GM19238 (cell line): Measurements from ENCODE around the gene SDK2.

ENCODE experiments used
- DNase-seq: peaks from one replicate; pipeline ENCODE4 v3.0.0; 2011; ENCODE audit warnings: low spot score; ENCODE audit not compliant: insufficient read length

The SDK2 gene

DNA sequence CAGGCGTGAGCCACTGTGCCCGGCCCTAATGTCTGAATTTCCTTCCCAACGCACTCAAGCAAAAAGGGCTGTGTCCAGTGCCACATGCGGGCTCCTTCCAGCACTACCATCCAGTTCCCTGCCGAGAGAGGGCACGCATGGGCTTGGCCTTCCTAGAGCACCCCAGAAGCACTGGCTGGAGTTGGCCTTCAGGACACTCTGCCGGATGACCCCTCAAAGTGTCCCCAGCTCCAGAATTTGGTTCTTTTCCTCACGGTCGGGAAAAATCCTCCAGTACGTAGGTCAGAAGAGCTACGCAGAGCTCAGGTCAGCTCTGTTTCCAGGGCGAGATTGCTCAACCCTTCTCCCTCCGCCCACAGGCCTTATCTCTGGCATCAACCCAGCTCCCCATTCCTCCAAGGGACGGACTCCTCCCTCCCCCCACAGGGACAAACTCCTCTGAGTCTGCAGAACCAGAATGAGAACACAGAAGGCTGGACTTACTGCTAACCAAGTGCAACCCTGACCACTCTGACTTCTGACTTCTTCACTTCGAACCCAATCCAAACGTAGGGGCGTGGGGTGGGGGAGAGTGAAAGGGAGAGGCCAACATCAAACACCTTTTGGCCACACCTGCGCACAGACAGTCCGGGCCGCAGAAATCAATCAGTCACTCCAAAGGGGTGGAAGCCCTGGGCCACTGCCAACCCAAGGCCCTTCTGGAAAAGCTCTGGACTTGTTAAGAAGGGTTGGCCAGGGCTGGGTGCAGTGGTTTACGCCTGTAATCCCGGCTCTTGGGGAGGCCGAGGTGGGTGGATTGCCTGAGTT lies 336.0 kb downstream of the SDK2 start:
- no peak for DNase-seq

DNA sequence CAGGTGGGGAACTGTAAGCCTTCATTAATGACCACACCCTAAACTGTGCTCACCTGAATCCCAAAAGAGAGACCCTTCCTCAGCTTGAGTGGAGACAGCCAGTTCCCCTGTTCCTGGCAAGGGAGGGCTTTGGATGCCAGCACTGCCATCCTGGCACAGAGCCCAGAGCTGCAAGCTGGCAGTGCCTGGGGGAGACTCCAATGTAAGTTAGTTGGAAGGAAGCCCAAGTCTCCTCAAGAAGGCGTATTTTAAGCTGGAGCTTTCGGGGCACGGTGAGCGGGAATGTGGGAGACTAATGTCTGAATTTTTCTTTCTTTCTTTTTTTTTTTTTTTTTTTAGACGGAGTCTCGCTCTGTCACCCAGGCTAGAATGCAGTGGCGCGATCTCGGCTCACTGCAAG lies 337.1 kb downstream of the SDK2 start:
- no peak for DNase-seq

DNA sequence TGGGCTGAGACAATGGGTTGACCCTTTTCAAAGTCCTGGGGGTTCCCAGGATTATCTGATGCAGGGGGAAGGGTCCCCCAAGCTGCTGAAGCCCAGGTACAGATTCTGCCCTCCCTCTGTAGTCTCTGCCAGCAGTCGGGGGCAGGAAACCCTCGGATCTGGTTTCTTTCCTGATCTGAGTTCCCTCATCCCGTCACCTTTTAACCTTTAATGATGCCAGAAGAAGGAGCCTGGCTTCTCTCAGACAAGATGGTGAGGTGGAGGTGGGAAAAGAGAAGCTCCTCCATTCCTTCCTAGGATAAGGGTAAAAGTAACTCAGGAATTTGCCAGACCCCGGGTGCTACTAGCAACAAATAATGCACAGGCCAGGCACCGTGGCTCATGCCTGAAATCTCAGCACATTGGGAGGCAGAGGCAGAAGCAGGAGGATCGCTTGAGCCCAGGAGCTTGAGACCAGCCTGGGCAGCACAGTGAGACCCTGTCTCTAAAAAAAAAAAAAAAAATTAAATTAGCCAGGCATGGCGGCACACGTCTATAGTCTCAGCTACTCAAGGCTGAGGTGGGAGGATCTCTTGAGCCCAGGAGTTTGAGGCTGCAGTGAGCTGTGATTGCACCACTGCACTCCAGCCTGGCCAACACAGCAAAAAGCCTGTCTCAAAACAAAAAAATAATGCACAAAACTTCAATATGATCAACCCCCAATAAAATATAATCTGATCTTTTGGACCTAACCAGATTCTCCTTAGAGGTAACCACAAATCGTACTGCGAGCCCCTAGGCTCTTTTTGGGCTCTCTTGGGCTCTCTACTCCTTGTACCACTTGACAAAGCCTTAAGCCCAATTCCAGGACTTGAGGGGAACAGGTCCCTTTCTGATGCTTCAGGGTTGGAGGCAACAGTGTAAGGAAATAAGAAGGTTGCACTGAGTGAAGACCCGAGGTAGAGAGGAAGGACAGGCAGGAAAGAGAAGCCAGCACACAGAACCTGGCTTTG lies 338.1 kb downstream of the SDK2 start:
- no peak for DNase-seq

DNA sequence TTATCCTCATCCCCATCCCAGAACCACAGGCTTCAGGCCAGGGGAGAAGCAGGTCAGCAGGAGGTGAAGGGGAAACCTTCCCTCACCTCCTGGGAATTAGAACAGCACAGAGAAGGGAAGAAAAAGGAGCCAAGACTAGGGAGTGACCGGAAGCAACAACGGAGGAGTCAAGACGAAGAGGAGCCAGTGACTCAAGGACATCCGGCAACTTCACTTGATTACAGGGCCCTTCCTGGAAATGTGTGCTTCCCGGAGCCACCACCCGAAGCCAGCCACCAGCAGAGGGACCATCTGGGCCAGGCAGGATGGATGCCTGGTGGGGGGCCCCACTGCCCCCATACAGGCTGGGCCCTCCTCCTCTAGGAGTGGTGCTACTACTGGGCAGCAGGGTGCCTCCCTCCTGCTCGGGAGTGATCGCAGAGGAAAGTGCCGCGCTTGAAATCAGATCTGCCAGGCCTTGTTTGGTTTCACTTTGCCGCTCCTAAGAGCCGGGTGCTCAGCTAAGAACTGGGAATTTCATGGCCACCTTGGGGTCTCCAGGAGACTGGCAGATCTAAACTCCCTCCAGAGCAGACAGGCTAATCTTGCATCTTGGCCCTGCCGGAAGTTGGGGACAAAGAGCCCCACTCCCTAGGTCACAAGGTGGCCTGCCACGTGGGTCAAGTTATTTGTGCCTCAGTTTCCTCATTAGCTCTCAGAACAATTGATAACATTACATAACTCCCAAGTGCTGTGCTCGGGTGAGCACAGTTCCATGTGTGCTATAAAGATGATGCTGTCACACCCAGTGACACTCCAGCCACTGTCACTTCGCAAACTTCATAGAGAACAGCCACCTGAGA lies 339.1 kb downstream of the SDK2 start:
- DNase-seq: no peak

DNA sequence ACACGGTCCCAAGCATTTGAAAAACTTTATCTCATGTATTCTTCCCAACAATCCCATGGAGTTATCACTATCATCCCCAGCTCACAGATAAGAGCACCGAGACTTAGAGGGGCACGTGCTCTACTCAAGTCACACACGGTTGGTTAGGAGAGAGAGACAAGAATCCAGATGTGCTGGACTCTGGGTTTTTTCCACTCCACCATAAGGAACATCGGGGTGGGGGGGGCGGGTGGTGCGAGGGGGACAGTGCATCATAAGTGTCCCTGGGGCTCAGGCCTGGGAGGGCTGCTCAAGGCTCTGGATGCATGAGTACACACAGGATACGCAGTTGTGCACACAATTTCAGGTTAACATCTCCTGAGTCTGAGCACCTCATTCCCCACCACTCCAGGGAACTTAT lies 339.8 kb downstream of the SDK2 start:
- DNase-seq: no peak

DNA sequence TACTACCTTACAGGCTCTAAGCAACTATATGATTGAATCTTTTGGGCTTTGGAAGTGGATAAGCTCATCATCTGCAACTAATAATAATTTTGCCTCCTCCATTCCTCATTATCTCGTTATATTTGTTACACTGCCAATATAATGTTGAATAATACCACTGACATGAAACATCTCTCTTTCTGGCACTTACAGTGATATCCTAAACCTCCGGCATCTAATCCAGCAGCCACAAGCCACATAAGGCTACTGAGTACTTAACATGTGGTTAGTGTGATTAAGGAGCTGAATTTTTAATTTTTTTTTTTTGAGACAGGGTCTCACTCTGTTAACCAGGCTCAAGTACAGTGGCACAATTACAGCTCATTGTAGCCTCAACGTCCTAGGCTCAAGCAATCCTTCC lies 342.1 kb downstream of the SDK2 start:
- no peak for DNase-seq

DNA sequence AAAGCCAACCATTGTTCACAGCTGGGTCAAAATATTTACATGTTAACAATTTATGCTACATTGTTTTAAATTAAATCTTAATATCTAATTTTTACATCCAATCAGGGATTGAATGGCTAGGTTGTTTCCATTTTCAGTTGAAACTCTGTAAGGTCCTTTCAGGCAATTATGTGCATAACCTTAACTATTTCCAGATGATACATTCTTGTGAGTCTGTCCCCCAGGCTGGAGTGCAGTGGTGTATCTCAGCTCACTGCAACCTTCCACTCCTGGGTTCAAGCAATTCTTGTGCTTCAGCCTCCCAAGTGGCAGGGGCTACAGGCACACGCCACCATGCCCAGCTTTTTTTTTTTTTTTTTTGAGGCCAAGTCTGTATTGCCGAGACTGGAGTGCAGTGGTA lies 342.9 kb downstream of the SDK2 start:
- DNase-seq: no peak

DNA sequence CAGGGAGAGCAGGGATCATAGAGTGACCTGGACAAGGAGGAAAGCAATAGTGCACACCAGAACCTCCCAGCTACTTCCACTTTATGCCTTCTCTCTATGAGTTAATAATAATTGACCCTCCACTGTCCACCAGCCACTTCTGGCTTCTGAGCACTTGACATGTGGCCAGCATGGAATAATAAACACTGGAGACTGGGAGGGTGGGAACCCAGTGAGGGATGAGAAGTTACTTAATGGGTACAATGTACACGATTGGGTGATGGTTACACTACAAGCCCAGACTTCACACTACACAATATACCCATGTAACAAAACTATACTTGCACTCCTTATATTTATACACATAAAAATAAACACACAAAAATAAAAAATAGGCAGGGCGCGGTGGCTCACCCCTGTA lies 343.9 kb downstream of the SDK2 start:
- no peak for DNase-seq

DNA sequence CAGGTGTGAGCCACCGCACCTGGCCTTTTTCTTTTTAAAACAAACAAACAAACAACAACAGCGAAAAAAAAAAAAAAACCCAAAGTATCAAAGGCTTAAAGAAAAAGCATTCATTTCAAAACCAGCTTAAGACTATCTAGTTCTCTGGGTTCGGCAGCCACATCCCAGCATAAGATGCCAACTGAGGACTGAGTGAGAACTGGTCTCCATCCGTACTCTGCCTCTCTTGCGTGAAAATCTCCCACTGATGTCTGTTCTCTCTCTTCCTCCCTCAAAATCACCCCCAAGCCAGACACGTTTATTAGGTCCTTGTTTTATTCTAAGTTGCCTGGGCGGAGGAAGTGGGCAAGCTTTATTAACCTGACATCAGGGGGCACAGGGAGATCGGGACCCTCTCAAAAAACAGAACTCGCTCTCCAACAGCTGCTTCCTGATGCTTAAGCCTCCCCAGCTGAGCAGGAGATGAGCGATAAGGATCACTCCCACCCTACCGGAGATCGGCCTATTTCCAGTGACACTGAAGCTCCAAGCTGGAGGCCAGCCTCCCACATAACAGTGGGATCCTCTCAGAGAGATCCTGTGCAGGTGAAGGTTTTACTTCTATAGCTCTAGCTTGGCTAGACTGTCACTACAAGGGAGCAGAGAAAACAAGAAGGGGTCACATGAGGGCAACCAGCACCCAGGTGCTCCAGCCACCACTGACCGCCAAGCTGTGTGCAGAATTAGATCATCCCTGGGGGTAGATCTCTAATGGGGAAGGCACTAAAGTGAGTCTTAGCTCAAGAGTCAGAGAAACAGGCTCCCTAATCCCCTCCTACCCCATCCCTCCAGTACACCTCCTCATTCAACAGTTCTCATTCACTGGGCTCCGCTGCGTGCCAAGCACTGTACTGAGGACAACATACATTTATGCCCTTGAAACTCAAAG lies 346.0 kb downstream of the SDK2 start:
- DNase-seq: no peak

DNA sequence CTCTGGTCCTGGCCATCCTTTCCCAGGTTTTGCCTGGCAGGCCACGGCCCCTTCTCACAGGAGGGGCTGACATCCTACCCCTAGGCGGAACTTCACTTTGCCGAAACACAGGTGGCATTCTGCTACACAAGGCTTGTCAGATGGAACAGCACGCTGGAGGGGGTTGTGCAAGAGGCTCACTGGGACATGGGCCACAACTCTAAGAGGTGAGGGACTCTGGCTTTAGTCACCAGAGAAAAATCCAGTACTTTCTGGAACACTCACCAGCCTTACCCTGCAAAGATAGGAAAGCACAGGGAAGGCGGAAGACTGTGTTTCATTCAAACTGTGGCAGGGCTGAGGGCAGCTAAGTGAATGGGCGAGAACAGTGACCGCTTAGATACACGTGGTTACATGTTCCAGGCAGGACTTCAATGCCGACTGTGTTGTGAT lies 350.7 kb downstream of the SDK2 start:
- no peak for DNase-seq

DNA sequence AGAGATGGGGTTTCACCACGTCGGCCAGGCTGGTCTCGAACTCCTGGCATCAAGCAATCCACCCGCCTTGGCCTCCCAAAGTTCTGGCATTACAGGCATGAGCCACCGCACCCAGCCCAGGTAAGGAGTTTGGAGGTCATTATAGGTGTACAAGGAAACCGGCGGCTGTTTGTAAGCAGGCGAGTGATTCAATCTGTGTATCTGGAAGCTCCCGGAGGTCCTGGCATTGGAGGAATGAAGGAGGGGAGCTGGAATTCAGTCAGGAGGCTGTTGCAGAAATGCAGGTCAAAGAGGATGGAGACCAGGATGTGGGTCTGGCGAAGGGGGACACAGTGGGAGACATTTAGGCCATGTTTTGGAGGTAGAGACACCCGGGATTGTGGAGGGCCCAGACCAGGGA lies 351.2 kb downstream of the SDK2 start:
- DNase-seq: no peak

DNA sequence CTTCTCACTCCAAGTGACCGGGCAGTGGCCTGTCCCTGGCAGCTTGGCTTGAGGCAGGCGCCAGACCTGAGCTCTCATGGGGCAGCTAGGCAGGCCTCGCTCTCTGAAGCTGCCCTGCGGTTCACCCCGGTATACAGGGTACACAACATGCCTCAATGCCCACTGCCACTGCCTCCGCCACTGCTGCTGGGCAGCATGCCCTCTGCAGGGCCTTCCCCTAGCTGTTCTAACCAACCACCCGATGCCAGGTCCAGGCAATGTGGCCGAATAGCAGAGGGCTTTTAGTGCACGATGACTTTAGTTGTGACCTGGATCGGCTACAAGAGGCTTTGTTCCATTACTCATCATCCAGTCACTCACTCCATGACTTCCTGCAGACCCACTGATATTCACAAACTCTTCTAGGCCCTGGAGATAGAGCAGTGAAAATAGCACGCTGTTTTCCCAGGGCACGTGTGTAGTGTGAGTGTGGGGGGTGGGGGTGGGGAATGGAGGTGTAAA lies 352.2 kb downstream of the SDK2 start:
- DNase-seq: no peak

DNA sequence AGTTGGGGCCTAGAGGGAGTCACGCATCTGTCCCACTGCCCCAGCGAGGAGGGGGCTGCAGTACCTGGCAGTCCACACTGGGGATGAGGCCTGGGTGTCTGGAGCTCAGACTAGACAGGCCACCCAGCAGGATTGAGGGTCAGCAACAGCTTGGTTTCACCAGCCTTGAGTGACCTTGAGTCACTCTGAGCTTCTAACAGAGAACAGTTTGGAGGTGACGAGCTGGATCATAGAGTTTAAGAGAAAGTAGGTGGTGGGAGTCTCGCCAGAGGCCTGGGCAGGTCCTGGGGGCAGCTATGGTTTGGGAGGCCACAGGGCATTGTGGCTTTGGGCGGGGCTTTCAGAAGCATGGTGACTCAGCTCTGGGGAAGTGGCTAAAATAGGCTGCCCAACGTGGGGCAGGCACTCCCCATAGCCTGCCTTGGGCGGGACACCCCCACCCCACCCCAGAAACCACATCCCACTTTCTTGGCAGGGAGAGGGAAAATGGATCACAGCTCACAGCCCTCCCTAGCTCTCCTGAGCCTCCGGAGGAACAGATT lies 352.9 kb downstream of the SDK2 start:
- DNase-seq: peak; percentile 44

DNA sequence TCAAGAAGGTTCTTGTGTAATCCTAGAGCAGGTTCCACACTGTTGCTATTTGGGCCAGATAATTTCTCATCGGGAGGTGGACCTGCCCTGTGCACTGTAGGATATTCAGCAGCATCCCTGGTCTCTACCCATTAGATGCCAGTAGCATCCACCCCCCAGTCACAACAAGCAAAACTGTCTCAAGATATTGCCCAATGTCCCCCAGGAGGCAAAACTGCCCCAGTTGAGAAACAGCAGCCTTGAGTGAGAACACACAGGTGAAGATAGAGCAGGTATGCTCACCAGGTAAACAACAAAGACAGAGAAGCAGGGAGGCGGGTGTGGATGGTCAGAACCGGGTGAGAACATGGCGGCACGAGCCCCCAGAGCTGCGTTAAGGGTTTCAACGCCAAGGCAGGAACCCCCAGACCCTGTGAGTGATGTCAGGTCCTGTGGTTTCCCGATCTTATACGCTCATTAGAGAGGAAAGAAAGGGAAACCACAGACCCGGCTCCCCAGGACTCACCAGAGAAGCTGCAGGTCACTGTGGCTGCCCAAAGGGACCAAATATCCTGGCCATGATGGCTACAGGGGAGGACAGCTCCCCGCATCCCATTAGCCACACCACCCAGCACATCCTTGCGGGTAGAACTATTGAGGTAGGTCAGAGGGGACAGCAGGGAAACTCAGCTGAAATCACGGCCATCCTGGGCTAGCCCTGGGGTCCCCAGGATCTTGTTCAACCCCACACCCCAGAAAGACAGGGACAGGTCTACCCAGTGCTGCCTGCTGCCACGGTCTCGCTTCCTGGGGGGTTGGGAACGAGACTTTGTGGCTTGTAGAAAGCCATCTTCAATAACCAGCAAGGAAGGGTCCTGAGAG lies 353.6 kb downstream of the SDK2 start:
- DNase-seq: peak; percentile 37

DNA sequence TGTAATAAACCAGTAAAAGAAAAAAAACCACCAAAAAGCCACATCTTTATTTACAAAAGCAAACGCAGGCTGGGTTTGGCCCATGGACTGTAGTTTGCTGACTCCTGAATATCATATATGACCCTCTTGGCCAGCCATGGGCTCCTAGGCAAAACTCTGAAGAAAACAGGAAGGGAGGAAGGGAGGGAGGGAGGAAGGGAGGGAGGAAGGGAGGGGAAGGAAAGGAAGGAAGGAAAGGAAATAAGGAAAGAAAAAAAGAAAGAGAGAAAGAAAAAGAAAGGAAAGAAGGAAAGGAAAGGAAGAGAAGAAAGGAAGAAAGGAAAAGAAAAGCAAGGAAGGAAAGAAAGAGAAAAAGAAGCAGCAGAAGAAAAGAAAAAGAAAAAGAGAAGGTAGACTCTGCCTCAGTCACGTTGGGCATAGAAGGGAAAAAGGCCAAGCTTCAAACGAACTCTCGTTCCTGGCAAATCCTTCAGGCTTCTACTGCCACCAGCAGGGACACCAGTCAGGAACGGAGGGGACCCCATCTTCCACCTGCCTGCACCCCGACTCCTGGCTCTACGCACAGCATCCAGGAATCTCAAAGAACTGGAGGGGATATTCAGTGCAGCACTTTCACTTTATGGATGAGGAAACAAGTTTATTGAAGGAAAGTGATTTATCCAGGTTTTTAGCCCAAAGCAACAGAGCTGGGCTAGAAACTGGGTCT lies 354.5 kb downstream of the SDK2 start:
- DNase-seq: no peak

DNA sequence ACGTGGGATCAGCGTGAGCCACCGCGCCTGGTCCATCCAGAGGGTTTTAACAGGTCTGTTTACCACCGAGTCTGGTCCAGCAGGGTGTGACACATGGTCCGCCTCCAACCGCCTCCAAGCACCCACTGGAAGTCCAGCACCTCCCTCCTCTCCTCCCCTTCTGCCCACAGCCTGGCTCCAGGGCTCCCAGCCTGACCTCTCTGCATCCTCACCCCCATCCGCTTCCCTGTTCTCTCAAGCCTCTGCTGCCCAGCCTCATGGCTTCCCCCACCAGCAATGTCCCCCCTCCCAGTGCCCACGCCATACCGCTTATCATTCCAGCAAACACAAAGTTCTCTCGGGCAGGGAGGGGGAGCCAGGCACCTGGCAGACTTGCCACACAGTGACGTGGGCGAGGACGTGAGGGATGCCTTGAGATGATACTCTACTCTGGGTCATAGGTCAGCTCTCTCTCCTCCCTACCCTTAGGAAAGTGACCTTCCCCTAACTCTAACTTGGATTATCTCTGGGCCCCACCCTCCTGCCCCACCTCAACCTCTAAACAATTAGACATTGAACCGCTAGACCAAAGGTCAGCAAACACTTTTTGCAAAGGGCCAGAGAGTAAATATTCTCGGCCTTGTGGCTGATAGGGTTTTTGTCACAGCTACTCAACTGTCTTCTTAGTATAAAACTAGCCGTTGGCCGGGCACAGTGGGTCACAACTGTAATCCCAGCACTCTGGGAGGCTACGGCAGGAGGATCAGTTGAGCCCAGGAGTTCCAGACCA lies 355.5 kb downstream of the SDK2 start:
- DNase-seq: no peak

DNA sequence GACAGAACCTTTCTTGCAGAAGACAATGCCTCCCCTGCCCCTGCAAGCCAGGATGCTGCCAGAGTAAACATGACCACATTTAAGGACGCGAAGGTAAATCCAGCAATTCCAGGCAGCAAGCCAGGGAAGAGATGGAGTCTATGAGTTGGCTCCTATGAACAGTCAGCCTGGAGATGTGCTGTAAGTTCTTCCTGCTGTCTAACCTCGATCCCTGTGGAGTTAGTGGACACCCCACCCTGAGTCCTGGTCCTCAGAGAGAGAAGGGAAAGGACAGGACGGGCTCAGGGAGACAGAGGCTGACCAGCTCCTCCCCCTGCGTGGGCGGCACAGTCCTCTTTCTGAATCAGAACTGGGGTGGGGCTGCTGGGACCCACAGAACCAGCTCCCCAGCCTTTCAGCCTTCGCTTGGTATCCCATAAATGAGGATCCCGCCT lies 357.4 kb downstream of the SDK2 start:
- DNase-seq: no peak
